H1 (cell line): ENCODE measurements around the gene SCMH1. TPM values are rescaled to one million over a fixed set of nuclear protein-coding genes. Genes with fewer than 3 reads are reported as not detected.

Experiments used
- BRCA1 ChIP-seq: IDR thresholded peaks from 2 replicates; pipeline ENCODE4 v1.6.1; 2012; ENCODE audit warnings: low read depth, low read length, improper control_type of control experiment
- CBX8 ChIP-seq: fragments of 300-800, 300-1000 bp; sonication (generic); IDR thresholded peaks from 2 replicates; pipeline ENCODE4 v1.7.1; 2016; ENCODE audit warnings: low read depth, low read length, borderline replicate concordance
- CHD2 ChIP-seq: IDR thresholded peaks from 2 replicates; pipeline ENCODE4 v1.6.1; 2012; ENCODE audit warnings: low read length, improper control_type of control experiment
- TBP ChIP-seq: IDR thresholded peaks from 2 replicates; pipeline ENCODE4 v1.6.1; 2011; ENCODE audit warnings: low read depth, low read length, improper control_type of control experiment
- polyA plus RNA-seq, 7 experiments: library from polyadenylated mRNA; depleted of rRNA in 3 of 7; stranded (reverse) in 5 of 7; unstranded in 2 of 7; fragments of >200 nt in 5 of 7; fragments of 200-250 nt in 2 of 7; gene quantifications; 1 replicate in 5 of 7; 2 replicates in 1 of 7; 4 replicates in 1 of 7; pipeline versions ENCODE4 v1.2.1 to v1.2.3, GENCODE V29; 2011 to 2013; ENCODE audit warnings: missing spikeins in 2 of 7, mixed read lengths in 2 of 7
- total RNA-seq: library from RNA; stranded (reverse); fragmentation: NEBNext Ultra II Directional; extraction: Animal tissue kit (Norgen Biotek cat#: 25700); gene quantifications from 2 replicates; pipeline ENCODE4 v1.2.1, GENCODE V29; 2021

SCMH1 gene
- total and polyA plus RNA-seq, 2 of the 8 experiments (the other 6 are each of a cell fraction or from before 2014, with no cell fraction given): 16.6 to 30.7 TPM

GRCh38 chr1:41010345-41010744, 231.8 kb downstream of the SCMH1 start (continued):
- TF ChIP-seq CHD2 (no peak), TBP (no peak), BRCA1 (no peak), CBX8 (no peak)
- TF ChIP-seq, all 59 proteins: peak for 0
